ENCODE results near the gene KDM2A.

- TF ChIP-seq CTCF (conservative IDR thresholded peaks at IDR 0.05; ENCODE audit: low read length), result no peak
- no peak for TF ChIP-seq EZH2phosphoT487 (IDR thresholded peaks at IDR 0.05; ENCODE audit: borderline replicate concordance)
These were observed 169.1 kb downstream of the KDM2A start for GRCh38 chr11:67288198-67288451.
